Heart left ventricle (tissue), 13 donors: ENCODE measurements around the gene FOLR3.

Experiments used
- POLR2A ChIP-seq, 2 donors: fragments of 450-650 bp; IDR thresholded peaks; one replicate each; pipeline ENCODE4 v1.6.1; 2017; ENCODE audit warnings: antibody characterized with exemption in 2 of 2, mild to moderate bottlenecking in 2 of 2, moderate library complexity in 2 of 2
- TF ChIP-seq, protein P1 (sequence below), 12 donors: fragments of 200-600 bp; sonication (generic) in 4 of 12; IDR thresholded peaks; one replicate each; pipeline versions ENCODE4 v1.5.0 to v1.8.0; 2018 to 2022; ENCODE audit warnings: antibody characterized with exemption in 12 of 12, mild to moderate bottlenecking in 5 of 12
- donor health status: ischemic (EF 13 %, LVEDD 7.1; RV severe dilation, severe dysfunction).
- donor health status: DM: no; HTN: yes; CAD: no.
- donor health status: DM: no; HTN: no; CAD: no.
- donor health status: ischemic (EF 25% LVEDD 6.9; RV normal size, moderate dysfunction).
- donor health status: ischemic (EF 25% LVEDD 5.7; RV mildly dilated, moderate dysfunction).
- donor health status: ischemic (EF 35%, LVEDD 5.7; RV mildly dilated, moderate dysfunction).
- donor health status: nonischemic (EF 11% LVEDD 7.7; RV severe dilation, severe dysfunction).
- donor health status: DM: yes; HTN: yes; CAD: no.
- donor health status: PGD.
- donor health status: ischemic (EF 29% LVEDD 5.4; RV normal size, mild dysfunction).
- donor health status: nonischemic (EF 23%, LVEDD 6.1; RV moderate dilation, normal function).

DNA sequence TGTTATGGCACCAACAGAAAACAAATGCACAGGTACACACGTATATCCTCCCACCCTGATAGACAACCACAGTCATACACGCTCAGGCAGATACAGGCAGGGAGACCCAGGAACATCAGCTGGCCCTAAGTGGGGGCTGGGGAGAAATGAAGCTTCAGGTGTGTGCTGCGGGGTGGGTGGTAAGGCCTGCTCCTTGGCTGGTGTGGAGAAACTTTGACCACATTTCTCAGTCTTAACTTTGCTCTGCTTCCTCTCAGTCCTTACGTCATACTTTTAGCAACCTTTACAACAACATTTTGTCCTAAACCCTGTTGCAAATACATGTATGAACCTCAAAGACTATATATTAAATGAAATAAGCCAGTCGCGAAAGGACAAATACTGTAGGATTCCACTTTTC lies 16.3 kb upstream of the FOLR3 start:
- TF ChIP-seq, protein P1, sequence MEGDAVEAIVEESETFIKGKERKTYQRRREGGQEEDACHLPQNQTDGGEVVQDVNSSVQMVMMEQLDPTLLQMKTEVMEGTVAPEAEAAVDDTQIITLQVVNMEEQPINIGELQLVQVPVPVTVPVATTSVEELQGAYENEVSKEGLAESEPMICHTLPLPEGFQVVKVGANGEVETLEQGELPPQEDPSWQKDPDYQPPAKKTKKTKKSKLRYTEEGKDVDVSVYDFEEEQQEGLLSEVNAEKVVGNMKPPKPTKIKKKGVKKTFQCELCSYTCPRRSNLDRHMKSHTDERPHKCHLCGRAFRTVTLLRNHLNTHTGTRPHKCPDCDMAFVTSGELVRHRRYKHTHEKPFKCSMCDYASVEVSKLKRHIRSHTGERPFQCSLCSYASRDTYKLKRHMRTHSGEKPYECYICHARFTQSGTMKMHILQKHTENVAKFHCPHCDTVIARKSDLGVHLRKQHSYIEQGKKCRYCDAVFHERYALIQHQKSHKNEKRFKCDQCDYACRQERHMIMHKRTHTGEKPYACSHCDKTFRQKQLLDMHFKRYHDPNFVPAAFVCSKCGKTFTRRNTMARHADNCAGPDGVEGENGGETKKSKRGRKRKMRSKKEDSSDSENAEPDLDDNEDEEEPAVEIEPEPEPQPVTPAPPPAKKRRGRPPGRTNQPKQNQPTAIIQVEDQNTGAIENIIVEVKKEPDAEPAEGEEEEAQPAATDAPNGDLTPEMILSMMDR (IDR thresholded peaks at IDR 0.05): no peak
- TF ChIP-seq POLR2A (IDR thresholded peaks at IDR 0.05): no peak
